Loucy (cell line): Measurements from ENCODE around the gene SCART1.

Experiments
- H2AFZ ChIP-seq: fragments of 200-600 bp; sonication (generic); 2 replicates; pipeline ENCODE4 v1.6.0; 2016; ENCODE audit warnings: antibody characterized with exemption, mild to moderate bottlenecking, low read length, moderate library complexity
- H3F3A ChIP-seq: fragments of 200-600 bp; 2 replicates; pipeline ENCODE4 v1.6.0; 2016; ENCODE audit warnings: antibody characterized with exemption, low read depth, mild to moderate bottlenecking
- H3K27me3 ChIP-seq: fragments of 200-600 bp; sonication (generic); 2 replicates; pipeline ENCODE4 v1.6.1; 2014; ENCODE audit warnings: low read length, mild to moderate bottlenecking; ENCODE audit not compliant: insufficient read depth, poor library complexity, severe bottlenecking
- H3K36me3 ChIP-seq: fragments of 200-600 bp; sonication (generic); 2 replicates; pipeline ENCODE4 v1.6.1; 2016; ENCODE audit warnings: low read length; ENCODE audit not compliant: insufficient read depth
- H3K4me1 ChIP-seq: fragments of 200-600 bp; sonication (generic); 2 replicates; pipeline ENCODE4 v1.5.1; 2014; ENCODE audit warnings: low read length, mild to moderate bottlenecking; ENCODE audit not compliant: insufficient read depth, poor library complexity, severe bottlenecking
- H3K4me2 ChIP-seq: fragments of 200-600 bp; sonication (generic); 2 replicates; pipeline ENCODE4 v1.6.0; 2014; ENCODE audit warnings: antibody characterized with exemption, low read length, low read depth, mild to moderate bottlenecking; ENCODE audit not compliant: poor library complexity, severe bottlenecking
- H3K4me3 ChIP-seq: fragments of 200-600 bp; sonication (generic); 2 replicates; pipeline ENCODE4 v1.5.1; 2014; ENCODE audit warnings: low read length, mild to moderate bottlenecking, mixed read lengths; ENCODE audit not compliant: poor library complexity, severe bottlenecking
- H3K79me2 ChIP-seq: fragments of 200-600 bp; sonication (generic); 2 replicates; pipeline ENCODE4 v1.6.1; 2014; ENCODE audit warnings: low read length; ENCODE audit not compliant: insufficient read depth
- H3K9ac ChIP-seq: fragments of 200-600 bp; sonication (generic); 2 replicates; pipeline ENCODE4 v1.6.0; 2014; ENCODE audit warnings: mild to moderate bottlenecking, low read depth, low read length, moderate library complexity; ENCODE audit not compliant: poor library complexity, severe bottlenecking
- H3K9me2 ChIP-seq: fragments of 200-600 bp; sonication (generic); replicated peaks from 2 replicates; pipeline ENCODE4 v1.6.1; 2016; ENCODE audit warnings: low read depth, low read length, mixed read lengths
- H3K9me3 ChIP-seq: fragments of 200-600 bp; sonication (generic); 2 replicates; pipeline ENCODE4 v1.6.1; 2014; ENCODE audit warnings: mild to moderate bottlenecking, antibody characterized with exemption, low read length, low read depth; ENCODE audit not compliant: insufficient read depth
- H4K20me1 ChIP-seq: fragments of 200-600 bp; sonication (generic); 2 replicates; pipeline ENCODE4 v1.6.0; 2014; ENCODE audit warnings: antibody characterized with exemption, low read length, mild to moderate bottlenecking; ENCODE audit not compliant: insufficient read depth, poor library complexity, severe bottlenecking
- CTCF ChIP-seq: fragments of 200-600 bp; sonication (generic); conservative IDR thresholded peaks from 2 replicates; pipeline ENCODE4 v1.5.1; 2014; ENCODE audit warnings: mild to moderate bottlenecking, antibody characterized with exemption, low read length
- EZH2phosphoT487 ChIP-seq: fragments of 200-600 bp; IDR thresholded peaks from 2 replicates; pipeline ENCODE4 v1.6.1; 2018; ENCODE audit warnings: antibody characterized with exemption, mild to moderate bottlenecking, moderate library complexity, borderline replicate concordance

SCART1 gene

GRCh38 chr10:133441780-133442179 lies 12.0 kb upstream of the SCART1 start:
- Histone ChIP-seq H3K9me3 (no peaks in the 10 kb centered on the region), H3K4me2 (peak overlapping the region; percentile 82), H3K9ac (peak overlapping the region; percentile 74), H3K36me3 (no peaks in the 10 kb centered on the region), H3F3A (no peaks in the 10 kb centered on the region), H3K9me2 (no peaks in the 10 kb centered on the region), H4K20me1 (no peaks in the 10 kb centered on the region), H3K4me3 (peak overlapping the region; percentile 69), H2AFZ (no peak overlapping the region), H3K4me1 (peaks cover 49% of the 10 kb centered on the region), H3K27me3 (no peaks in the 10 kb centered on the region), H3K79me2 (no peaks in the 10 kb centered on the region)
- TF ChIP-seq CTCF, result no peak
- no peak for TF ChIP-seq EZH2phosphoT487

GRCh38 chr10:133442191-133442966 lies 11.4 kb upstream of the SCART1 start:
- Histone ChIP-seq H3F3A (no peaks in the 10 kb centered on the region), H3K27me3 (no peaks in the 10 kb centered on the region), H2AFZ (0 out of 2 replicates have a peak overlapping the region, but pooled peaks have one; percentile 41), H3K9ac (peak overlapping the region; percentile 74), H3K9me2 (no peaks in the 10 kb centered on the region), H3K4me3 (peak overlapping the region; percentile 69), H4K20me1 (no peaks in the 10 kb centered on the region), H3K4me2 (peak overlapping the region; percentile 82), H3K79me2 (no peaks in the 10 kb centered on the region), H3K9me3 (no peaks in the 10 kb centered on the region), H3K36me3 (no peaks in the 10 kb centered on the region), H3K4me1 (peaks cover 49% of the 10 kb centered on the region)
- no peak for TF ChIP-seq EZH2phosphoT487

- H3K9me3 ChIP-seq, result peaks cover 6% of the 10 kb centered on the region; the same call in 1 of the 2 replicates
- peaks cover 5% of the 10 kb centered on the region for H3K27me3 ChIP-seq
- H2AFZ ChIP-seq, result no peak overlapping the region
- peak overlapping the region; percentile 74 for H3K9ac ChIP-seq
- H3K9me2 ChIP-seq, result no peaks in the 10 kb centered on the region
- TF ChIP-seq EZH2phosphoT487 (no peak), CTCF (no peak)
- H3K4me1 ChIP-seq, result peaks cover 49% of the 10 kb centered on the region
- H4K20me1 ChIP-seq, result no peaks in the 10 kb centered on the region
- no peaks in the 10 kb centered on the region for H3K79me2 ChIP-seq
- H3K36me3 ChIP-seq, result no peaks in the 10 kb centered on the region
- H3K4me3 ChIP-seq, result peak overlapping the region; percentile 69
- H3F3A ChIP-seq, result no peaks in the 10 kb centered on the region
- peak overlapping the region; percentile 82 for H3K4me2 ChIP-seq
Measured at GRCh38 chr10:133442967-133443924, 10.5 kb upstream of the SCART1 start.
